GM12874 (cell line): ENCODE results near the gene SULT2A1.

ENCODE experiments used
- TF ChIP-seq, protein P1 (sequence below): IDR thresholded peaks from 2 replicates; pipeline ENCODE4 v1.5.1; 2011; ENCODE audit warnings: low read depth, mild to moderate bottlenecking, control low read depth, low read length, moderate library complexity; ENCODE audit not compliant: insufficient read depth

SULT2A1 gene, protein sequence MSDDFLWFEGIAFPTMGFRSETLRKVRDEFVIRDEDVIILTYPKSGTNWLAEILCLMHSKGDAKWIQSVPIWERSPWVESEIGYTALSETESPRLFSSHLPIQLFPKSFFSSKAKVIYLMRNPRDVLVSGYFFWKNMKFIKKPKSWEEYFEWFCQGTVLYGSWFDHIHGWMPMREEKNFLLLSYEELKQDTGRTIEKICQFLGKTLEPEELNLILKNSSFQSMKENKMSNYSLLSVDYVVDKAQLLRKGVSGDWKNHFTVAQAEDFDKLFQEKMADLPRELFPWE

GRCh38 chr19:47886010-47886559 lies at the start of gene SULT2A1:
Gene SULT2A1 (minus strand): TSS chr19:47886315. CDS start chr19:47886257, 58 bp downstream.
- TF ChIP-seq, protein P1, sequence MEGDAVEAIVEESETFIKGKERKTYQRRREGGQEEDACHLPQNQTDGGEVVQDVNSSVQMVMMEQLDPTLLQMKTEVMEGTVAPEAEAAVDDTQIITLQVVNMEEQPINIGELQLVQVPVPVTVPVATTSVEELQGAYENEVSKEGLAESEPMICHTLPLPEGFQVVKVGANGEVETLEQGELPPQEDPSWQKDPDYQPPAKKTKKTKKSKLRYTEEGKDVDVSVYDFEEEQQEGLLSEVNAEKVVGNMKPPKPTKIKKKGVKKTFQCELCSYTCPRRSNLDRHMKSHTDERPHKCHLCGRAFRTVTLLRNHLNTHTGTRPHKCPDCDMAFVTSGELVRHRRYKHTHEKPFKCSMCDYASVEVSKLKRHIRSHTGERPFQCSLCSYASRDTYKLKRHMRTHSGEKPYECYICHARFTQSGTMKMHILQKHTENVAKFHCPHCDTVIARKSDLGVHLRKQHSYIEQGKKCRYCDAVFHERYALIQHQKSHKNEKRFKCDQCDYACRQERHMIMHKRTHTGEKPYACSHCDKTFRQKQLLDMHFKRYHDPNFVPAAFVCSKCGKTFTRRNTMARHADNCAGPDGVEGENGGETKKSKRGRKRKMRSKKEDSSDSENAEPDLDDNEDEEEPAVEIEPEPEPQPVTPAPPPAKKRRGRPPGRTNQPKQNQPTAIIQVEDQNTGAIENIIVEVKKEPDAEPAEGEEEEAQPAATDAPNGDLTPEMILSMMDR: no peak

DNA sequence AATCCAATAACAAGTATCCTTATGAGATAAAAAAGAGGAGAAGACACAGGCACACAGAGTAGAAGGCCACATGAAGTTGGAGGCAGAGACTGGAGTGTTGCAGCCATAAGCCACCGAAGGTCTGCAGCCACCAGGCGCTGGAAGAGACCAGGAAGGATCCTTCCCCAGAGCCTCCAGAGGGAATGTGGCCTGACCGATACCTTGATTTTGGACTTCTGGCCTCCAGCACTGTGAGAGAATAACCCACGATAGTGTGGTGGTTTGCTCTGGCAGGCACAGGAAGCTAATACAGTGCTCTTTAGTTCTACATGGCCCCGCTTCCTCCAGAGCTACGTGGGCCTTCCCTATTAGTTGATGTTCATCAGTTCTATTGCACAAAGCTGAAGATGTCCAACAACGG lies 15.3 kb upstream of the SULT2A1 start:
- TF ChIP-seq, protein P1: no peak

- TF ChIP-seq, protein P1: no peak
These were observed 13.2 kb upstream of the SULT2A1 start for GRCh38 chr19:47899335-47899734.

DNA sequence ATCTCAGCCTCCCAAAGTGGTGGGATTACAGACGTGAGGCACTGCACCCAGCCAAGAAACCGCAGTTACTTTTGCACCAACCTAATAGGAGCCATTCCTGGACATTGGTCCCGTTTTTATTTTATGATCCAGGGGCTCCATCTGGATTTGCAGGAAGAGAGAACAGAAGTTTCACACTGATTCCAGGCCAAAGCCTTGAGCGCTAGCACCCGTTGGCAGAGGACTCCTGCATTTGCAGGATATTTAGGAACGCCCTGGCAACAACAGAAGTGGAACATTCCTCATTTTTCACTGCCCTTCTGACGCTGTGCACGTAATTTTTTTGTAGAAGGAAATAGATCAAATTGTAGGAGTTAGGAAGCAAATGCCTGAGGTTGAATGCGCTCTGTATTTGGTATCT lies 11.7 kb upstream of the SULT2A1 start:
- TF ChIP-seq, protein P1: no peak

DNA sequence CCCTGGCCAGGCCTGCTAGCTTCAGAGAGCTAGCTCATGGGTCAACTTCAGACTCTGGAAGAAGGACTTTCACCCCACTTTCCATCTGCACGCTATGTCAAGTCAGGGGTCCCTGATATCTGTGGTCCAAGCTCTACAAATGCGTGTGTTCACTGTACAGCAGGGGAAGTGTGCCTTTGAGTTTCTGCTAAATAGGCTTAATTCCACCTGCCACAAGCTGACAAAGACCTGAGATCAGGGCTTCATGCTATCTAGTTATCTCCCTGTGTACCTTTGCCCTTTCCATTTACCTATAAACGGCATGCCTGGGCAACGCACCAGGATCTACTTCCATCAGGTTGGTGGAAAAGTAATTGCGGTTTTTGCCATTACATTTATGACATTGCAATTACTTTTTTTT lies 10.7 kb upstream of the SULT2A1 start:
- TF ChIP-seq, protein P1: no peak

DNA sequence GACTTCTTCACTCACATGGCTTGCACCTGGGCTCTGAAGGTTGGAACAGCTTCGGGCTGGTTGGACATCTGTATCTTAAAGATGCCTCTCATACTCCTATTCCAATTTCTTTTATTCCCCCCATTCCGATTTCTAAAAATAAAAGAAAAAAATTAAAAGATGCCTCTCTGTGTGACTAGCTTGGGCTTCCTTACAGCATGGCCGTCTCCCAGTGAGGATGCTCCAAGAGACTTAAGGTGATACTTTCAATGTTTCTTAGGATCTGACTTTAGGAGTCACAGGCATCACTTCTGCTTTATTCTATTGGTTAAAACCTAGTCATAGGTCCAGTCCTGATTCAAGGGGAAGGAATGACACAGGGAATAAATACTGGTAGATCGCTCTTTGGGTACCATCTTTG lies 9.9 kb upstream of the SULT2A1 start:
- TF ChIP-seq, protein P1: no peak

DNA sequence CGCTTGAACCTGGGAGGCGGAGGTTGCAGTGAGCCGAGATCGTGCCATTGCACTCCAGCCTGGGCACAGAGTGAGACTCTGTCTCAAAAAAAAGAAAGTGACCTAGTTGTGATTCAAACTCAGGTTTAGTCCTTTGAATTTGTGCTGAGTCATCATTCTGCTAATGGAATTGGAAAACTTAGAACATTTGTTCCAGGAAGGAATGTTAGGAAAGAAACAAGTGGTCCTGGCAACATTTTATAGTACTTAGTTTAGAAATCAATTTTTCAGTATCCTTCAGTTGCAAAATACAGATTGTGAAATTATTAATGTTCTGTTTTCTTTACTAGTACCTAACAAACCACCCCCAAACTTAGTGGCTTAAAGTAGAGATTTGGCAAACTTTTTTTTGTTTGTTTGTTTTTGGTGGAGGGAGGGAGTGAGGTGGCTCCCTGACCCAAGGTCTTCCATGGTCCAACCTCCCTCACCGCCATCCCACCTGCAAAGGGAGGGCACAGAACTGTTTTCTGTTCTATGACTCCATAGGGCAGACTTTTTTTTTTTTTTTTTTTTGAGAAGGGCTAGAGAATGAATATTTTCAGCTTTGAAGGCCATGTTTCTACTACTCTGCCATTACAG lies 9.2 kb upstream of the SULT2A1 start:
- TF ChIP-seq, protein P1: no peak
